H1 (cell line): ENCODE data around the gene CADPS. TPM values are rescaled to one million over a fixed set of nuclear protein-coding genes. Genes with fewer than 3 reads are reported as not detected.

Source experiments
- CTCF ChIA-PET: fragments of 300-600 bp; sonication (Branson Sonifier 250); formaldehyde crosslinking; loops from one replicate; lab custom pipeline; 2021; ENCODE audit not compliant: partially characterized antibody; lab: Charles Lee
- POLR2A ChIA-PET: fragments of 300-600 bp; sonication (Branson Sonifier 250); formaldehyde crosslinking; loops from one replicate; lab custom pipeline; 2021; ENCODE audit warnings: inconsistent platforms; ENCODE audit not compliant: partially characterized antibody; lab: Charles Lee
- DNase-seq, 2 experiments: peaks; one replicate each; pipeline versions ENCODE4 v3.0.0 to v3.0.0-alpha.2; 2010 to 2022; ENCODE audit warnings: low spot score in 2 of 2, low read depth in 1 of 2, mixed read lengths in 1 of 2
- FAIRE-seq: peaks from 2 replicates; lab custom pipeline; 2011; peaks lifted over from hg19 to GRCh38; lab: Jason Lieb, UNC
- H2AFZ ChIP-seq: 2 replicates; pipeline ENCODE4 v1.8.1; 2012; ENCODE audit warnings: low read length, inconsistent platforms
- H2AK5ac ChIP-seq: 2 replicates; pipeline ENCODE4 v1.6.1; 2013; ENCODE audit warnings: low read depth, low read length
- H2BK120ac ChIP-seq: replicated peaks from 2 replicates; pipeline ENCODE3; 2013; ENCODE audit warnings: low read depth, low read length, inconsistent platforms
- H2BK12ac ChIP-seq: 2 replicates; pipeline ENCODE4 v1.6.1; 2013; ENCODE audit warnings: low read depth, low read length
- H2BK15ac ChIP-seq: 2 replicates; pipeline ENCODE4 v1.6.1; 2013; ENCODE audit warnings: low read length
- H2BK20ac ChIP-seq: 2 replicates; pipeline ENCODE4 v1.6.1; 2013; ENCODE audit warnings: low read length
- H2BK5ac ChIP-seq: 2 replicates; pipeline ENCODE4 v1.6.1; 2013; ENCODE audit warnings: low read depth, low read length
- H3K14ac ChIP-seq: 2 replicates; pipeline ENCODE4 v1.6.1; 2013; ENCODE audit warnings: inconsistent platforms; ENCODE audit not compliant: insufficient read length
- H3K18ac ChIP-seq: 2 replicates; pipeline ENCODE4 v1.6.1; 2013; ENCODE audit warnings: low read length; ENCODE audit errors: extremely low read depth
- H3K23ac ChIP-seq: 2 replicates; pipeline ENCODE4 v1.6.1; 2013; ENCODE audit warnings: inconsistent platforms; ENCODE audit not compliant: insufficient read length
- H3K23me2 ChIP-seq: 2 replicates; pipeline ENCODE4 v1.6.1; 2013; ENCODE audit warnings: low read depth, low read length
- H3K27ac ChIP-seq: 2 replicates; pipeline ENCODE4 v1.6.1; 2011; ENCODE audit warnings: low read depth, low read length, inconsistent platforms
- H3K27me3 ChIP-seq, 4 experiments: replicated peaks in 1 of 4; 1 replicate in 1 of 4; 2 replicates in 3 of 4; pipeline versions ENCODE4 v1.6.1 to v1.8.1; 2011 to 2013; ENCODE audit warnings: low read length in 3 of 4, mild to moderate bottlenecking in 3 of 4, inconsistent platforms in 2 of 4, mixed read lengths in 2 of 4, moderate library complexity in 1 of 4; ENCODE audit not compliant: control insufficient read depth in 3 of 4, insufficient read depth in 3 of 4; ENCODE audit errors: extremely low read depth in 1 of 4
- H3K36me3 ChIP-seq, 4 experiments: 2 replicates each; pipeline versions ENCODE4 v1.6.1 to v1.8.1; 2011 to 2013; ENCODE audit warnings: mild to moderate bottlenecking in 4 of 4, low read length in 3 of 4, moderate library complexity in 2 of 4, control low read depth in 1 of 4, inconsistent platforms in 1 of 4; ENCODE audit not compliant: insufficient read depth in 4 of 4, control insufficient read depth in 2 of 4
- H3K4ac ChIP-seq: replicated peaks from 2 replicates; pipeline ENCODE3; 2013; ENCODE audit warnings: low read length, low read depth, mixed read lengths, inconsistent platforms; ENCODE audit not compliant: insufficient read length
- H3K4me1 ChIP-seq, 4 experiments: replicated peaks in 1 of 4; 1 replicate in 1 of 4; 2 replicates in 3 of 4; pipeline versions ENCODE4 v1.6.1 to v1.8.1; 2011 to 2013; ENCODE audit warnings: low read length in 3 of 4, inconsistent platforms in 2 of 4, mixed read lengths in 1 of 4; ENCODE audit not compliant: insufficient read depth in 4 of 4, control insufficient read depth in 3 of 4
- H3K4me2 ChIP-seq, 2 experiments: 2 replicates each; pipeline versions ENCODE4 v1.6.1 to v1.8.1; 2011 to 2013; ENCODE audit warnings: low read depth in 2 of 2, low read length in 2 of 2, control low read depth in 1 of 2, inconsistent platforms in 1 of 2, mild to moderate bottlenecking in 1 of 2; ENCODE audit not compliant: insufficient read depth in 1 of 2
- H3K4me3 ChIP-seq, 4 experiments: fragments of 200-600, 300-600 bp in 1 of 4; sonication (generic), shearing (Covaris generic), sonication (Bioruptor Twin) in 1 of 4; 2 replicates each; pipeline versions ENCODE4 v1.5.1 to v1.8.1; 2011 to 2016; ENCODE audit warnings: low read length in 4 of 4, low read depth in 3 of 4, control low read depth in 2 of 4, inconsistent platforms in 2 of 4, mild to moderate bottlenecking in 2 of 4, mixed read lengths in 1 of 4, moderate library complexity in 1 of 4; ENCODE audit not compliant: insufficient read depth in 2 of 4; ENCODE audit errors: extremely low read depth in 1 of 4
- H3K56ac ChIP-seq: replicated peaks from 2 replicates; pipeline ENCODE3; 2013; ENCODE audit warnings: low read depth, mild to moderate bottlenecking, mixed read lengths, low read length, inconsistent platforms; ENCODE audit not compliant: insufficient read length
- H3K79me1 ChIP-seq: 2 replicates; pipeline ENCODE4 v1.6.1; 2013; ENCODE audit warnings: low read depth, low read length, control low read depth
- H3K79me2 ChIP-seq, 2 experiments: 2 replicates each; pipeline versions ENCODE4 v1.6.1 to v1.8.1; 2012 to 2013; ENCODE audit warnings: low read length in 2 of 2, mild to moderate bottlenecking in 2 of 2, inconsistent platforms in 1 of 2; ENCODE audit not compliant: insufficient read depth in 2 of 2, control insufficient read depth in 1 of 2
- H3K9ac ChIP-seq, 4 experiments: replicated peaks in 1 of 4; 1 replicate in 1 of 4; 2 replicates in 3 of 4; pipeline versions ENCODE4 v1.6.1 to v1.8.1; 2011 to 2013; ENCODE audit warnings: low read depth in 3 of 4, low read length in 3 of 4, control low read depth in 2 of 4, mild to moderate bottlenecking in 2 of 4, moderate library complexity in 2 of 4, inconsistent platforms in 1 of 4; ENCODE audit errors: extremely low read depth in 1 of 4
- H3K9me3 ChIP-seq, 2 experiments: 2 replicates each; pipeline versions ENCODE4 v1.6.1 to v1.8.1; 2012 to 2013; ENCODE audit warnings: mild to moderate bottlenecking in 2 of 2, moderate library complexity in 2 of 2, control low read depth in 1 of 2, inconsistent platforms in 1 of 2, low read depth in 1 of 2, low read length in 1 of 2, mixed read lengths in 1 of 2; ENCODE audit not compliant: insufficient read depth in 2 of 2
- H4K20me1 ChIP-seq, 2 experiments: replicated peaks in 1 of 2; 2 replicates each; pipeline versions ENCODE3 to v1.8.1; 2011 to 2013; ENCODE audit warnings: inconsistent platforms in 2 of 2, low read length in 2 of 2, mild to moderate bottlenecking in 1 of 2; ENCODE audit not compliant: insufficient read depth in 2 of 2, control insufficient read depth in 1 of 2
- H4K5ac ChIP-seq: 2 replicates; pipeline ENCODE4 v1.6.1; 2013; ENCODE audit warnings: low read length, low read depth, mixed read lengths, inconsistent platforms; ENCODE audit not compliant: insufficient read length
- H4K8ac ChIP-seq: 2 replicates; pipeline ENCODE4 v1.8.0; 2013; ENCODE audit warnings: mild to moderate bottlenecking, moderate library complexity, low read length, inconsistent platforms; ENCODE audit not compliant: insufficient read depth; ENCODE audit errors: extremely low read depth
- H4K91ac ChIP-seq: replicated peaks from 2 replicates; pipeline ENCODE3; 2013; ENCODE audit warnings: low read length, mixed read lengths, inconsistent platforms; ENCODE audit not compliant: insufficient read length
- WGBS, 2 experiments: shearing (Covaris generic) in 1 of 2; methylation state at CpG; one replicate each; pipeline versions ENCODE4 v1.1.6 to v1.1.7; 2013 to 2015; ENCODE audit warnings: low lambda C conversion rate in 2 of 2, mixed read lengths in 2 of 2, inconsistent platforms in 1 of 2, low coverage in 1 of 2, missing lambda C conversion rate in 1 of 2; ENCODE audit not compliant: insufficient replicate concordance in 2 of 2, insufficient coverage in 1 of 2, insufficient read length in 1 of 2; ENCODE audit errors: extremely low coverage in 1 of 2, missing lambda C conversion rate in 1 of 2; 5-methylcytosine and 5-hydroxymethylcytosine counted together
- polyA plus RNA-seq, 7 experiments: library from polyadenylated mRNA; depleted of rRNA in 3 of 7; stranded (reverse) in 5 of 7; unstranded in 2 of 7; fragments of >200 nt in 5 of 7; fragments of 200-250 nt in 2 of 7; gene quantifications; 1 replicate in 5 of 7; 2 replicates in 1 of 7; 4 replicates in 1 of 7; pipeline versions ENCODE4 v1.2.1 to v1.2.3, GENCODE V29; 2011 to 2013; ENCODE audit warnings: missing spikeins in 2 of 7, mixed read lengths in 2 of 7
- total RNA-seq: library from RNA; stranded (reverse); fragmentation: NEBNext Ultra II Directional; extraction: Animal tissue kit (Norgen Biotek cat#: 25700); gene quantifications from 2 replicates; pipeline ENCODE4 v1.2.1, GENCODE V29; 2021

Gene CADPS
- total and polyA plus RNA-seq, 2 of the 8 experiments (the other 6 are each of a cell fraction or from before 2014, with no cell fraction given) = 7.1 to 10.2 TPM

GRCh38 chr3:62378921-62379320 lies 496.3 kb downstream of the CADPS start:
- Histone ChIP-seq H3K36me3 (0 out of 8 replicates have a peak, but pooled peaks cover 0 to 4% (median 0%) of the 10 kb centered on the region in 4 experiments), H3K79me2 (no peaks in the 10 kb centered on the region), H2BK20ac (no peak overlapping the region), H3K9ac (no peak overlapping the region), H3K18ac (no peak overlapping the region), H3K79me1 (no peaks in the 10 kb centered on the region), H4K20me1 (peaks cover 3 to 16% of the 10 kb centered on the region in 2 experiments), H3K23me2 (peaks cover 3% of the 10 kb centered on the region; the same call in 1 of the 2 replicates), H2BK120ac (no peak overlapping the region), H2AFZ (no peak overlapping the region), H2BK15ac (no peak overlapping the region), H2AK5ac (no peak overlapping the region), H3K4me2 (peak overlapping the region; percentile 68 to 70), H3K4me3 (peak overlapping the region in 1 of 4 experiments; percentile 51; a peak in 2 of 8 replicates), H3K27ac (no peak overlapping the region), H3K4me1 (peaks cover 17 to 42% (median 25%) of the 10 kb centered on the region in 4 experiments), H4K8ac (no peak overlapping the region), H3K27me3 (peaks cover 65 to 87% (median 84%) of the 10 kb centered on the region in 4 experiments), H3K23ac (no peak overlapping the region), H3K56ac (no peak overlapping the region), H2BK12ac (no peak overlapping the region), H4K5ac (no peak overlapping the region), H3K9me3 (no peaks in the 10 kb centered on the region; a peak in 1 of 4 replicates), H3K4ac (no peak overlapping the region), H4K91ac (no peak overlapping the region), H2BK5ac (no peak overlapping the region), H3K14ac (no peak overlapping the region)
- DNase-seq = no peak
- ChIA-PET POLR2A (interaction anchor here (1.2 to 5.3 kb wide), 3 partner anchors 10 to 60 kb away, joined by 3 to 26 read pairs (median 10); no protein-coding TSS in a partner anchor), CTCF (interaction anchor here (1.1 to 2.5 kb wide), 4 partner anchors 11 to 36 kb away, joined by 3 to 14 read pairs (median 4); no protein-coding TSS in a partner anchor)
- no peak for FAIRE-seq
- WGBS, 2 experiments = 4% methylated on average over 14 of the region's 14 CpGs; no CpG with 5 or more reads in 1 of the 2 experiments
